ENCODE measurements around the gene DENND2A.

DNA sequence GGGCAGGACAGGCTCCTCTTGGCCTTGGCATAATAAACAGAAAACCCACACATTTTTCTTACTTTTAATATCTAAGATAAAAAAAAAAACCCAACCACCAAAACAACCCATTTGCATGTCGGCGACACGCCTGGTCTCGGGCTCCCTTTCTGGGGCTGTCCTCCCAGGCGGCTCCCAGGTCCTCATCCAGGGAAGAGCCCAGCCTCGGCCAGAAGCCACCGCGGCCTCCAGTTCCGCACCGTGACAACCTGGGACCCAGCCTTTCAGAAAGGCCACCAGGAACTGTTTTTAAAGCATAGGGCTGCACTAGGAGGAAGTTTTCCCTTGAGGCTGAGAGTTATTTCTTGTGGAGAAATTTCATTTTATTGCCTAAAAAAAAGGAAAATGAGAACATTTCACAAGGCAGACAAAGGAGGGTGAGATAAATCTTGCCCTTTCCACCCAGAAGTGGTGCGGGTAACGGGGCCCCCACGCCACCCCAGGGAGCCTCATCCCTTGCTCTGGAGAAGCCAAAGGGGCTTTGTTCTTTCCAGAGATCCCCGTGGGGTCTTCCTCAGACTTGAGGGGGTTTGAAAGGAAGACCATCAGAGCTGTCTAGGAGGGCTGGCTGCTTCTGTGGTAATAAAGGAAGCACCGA, 122.1 kb downstream of the DENND2A start:
- no peak for TF ChIP-seq EZH2 (IDR thresholded peaks at IDR 0.05; ENCODE audit: borderline replicate concordance, low read length)
- TF ChIP-seq, protein P1, sequence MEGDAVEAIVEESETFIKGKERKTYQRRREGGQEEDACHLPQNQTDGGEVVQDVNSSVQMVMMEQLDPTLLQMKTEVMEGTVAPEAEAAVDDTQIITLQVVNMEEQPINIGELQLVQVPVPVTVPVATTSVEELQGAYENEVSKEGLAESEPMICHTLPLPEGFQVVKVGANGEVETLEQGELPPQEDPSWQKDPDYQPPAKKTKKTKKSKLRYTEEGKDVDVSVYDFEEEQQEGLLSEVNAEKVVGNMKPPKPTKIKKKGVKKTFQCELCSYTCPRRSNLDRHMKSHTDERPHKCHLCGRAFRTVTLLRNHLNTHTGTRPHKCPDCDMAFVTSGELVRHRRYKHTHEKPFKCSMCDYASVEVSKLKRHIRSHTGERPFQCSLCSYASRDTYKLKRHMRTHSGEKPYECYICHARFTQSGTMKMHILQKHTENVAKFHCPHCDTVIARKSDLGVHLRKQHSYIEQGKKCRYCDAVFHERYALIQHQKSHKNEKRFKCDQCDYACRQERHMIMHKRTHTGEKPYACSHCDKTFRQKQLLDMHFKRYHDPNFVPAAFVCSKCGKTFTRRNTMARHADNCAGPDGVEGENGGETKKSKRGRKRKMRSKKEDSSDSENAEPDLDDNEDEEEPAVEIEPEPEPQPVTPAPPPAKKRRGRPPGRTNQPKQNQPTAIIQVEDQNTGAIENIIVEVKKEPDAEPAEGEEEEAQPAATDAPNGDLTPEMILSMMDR (IDR thresholded peaks at IDR 0.05; ENCODE audit: low read length), result no peak

Data from OCI-LY1 (cell line).